ENCODE results near the gene USPL1.

Gene USPL1

DNA sequence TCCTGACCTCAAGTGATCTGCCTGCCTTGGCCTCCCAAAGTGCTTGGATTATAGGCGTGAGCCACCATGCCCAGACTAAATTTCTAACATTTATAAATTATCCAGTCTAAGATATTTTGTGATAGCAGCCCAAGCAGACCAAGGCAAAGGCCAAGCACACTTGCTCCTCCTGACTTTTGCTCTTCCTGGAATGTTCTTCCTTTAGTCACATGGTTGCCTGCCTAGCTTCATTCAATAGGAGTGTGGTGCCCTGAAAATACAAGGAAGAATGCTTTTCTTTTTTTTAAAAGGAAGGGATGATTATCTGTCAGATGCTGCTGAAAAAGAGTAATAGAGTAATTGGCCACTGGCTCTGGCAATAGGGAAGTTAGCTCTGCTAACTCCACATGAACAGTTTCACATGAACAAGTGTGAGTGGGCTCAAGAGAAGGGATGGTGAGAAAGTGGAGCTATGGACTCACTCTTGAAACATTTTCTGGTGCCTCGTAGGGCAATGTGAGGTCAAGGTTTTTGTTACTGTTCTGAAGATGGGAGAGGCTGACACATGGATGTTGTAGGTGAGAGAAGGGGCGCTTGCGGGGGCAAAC is 47.1 kb downstream of the USPL1 start:
- no peak for DNase-seq

DNA sequence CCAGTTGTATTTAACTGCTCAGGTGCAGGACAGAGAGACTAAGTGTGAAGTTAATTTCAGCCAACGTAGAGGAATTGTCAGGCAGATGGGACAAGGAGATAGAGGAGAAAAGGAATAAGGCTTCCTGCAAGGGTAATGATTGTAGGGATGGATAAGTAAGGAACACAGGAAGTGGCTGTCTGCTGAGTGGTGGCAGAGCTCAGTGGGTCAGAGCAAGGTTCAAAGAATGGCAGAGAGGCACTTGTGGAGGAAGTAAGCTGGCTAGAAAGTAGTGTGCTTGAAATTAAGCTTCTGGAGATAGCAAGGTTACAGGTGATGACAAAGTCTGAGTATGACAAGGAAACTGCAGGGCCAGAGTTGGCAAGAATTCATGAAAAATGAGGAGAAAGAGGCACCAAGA is 47.9 kb downstream of the USPL1 start:
- no peak for DNase-seq

DNA sequence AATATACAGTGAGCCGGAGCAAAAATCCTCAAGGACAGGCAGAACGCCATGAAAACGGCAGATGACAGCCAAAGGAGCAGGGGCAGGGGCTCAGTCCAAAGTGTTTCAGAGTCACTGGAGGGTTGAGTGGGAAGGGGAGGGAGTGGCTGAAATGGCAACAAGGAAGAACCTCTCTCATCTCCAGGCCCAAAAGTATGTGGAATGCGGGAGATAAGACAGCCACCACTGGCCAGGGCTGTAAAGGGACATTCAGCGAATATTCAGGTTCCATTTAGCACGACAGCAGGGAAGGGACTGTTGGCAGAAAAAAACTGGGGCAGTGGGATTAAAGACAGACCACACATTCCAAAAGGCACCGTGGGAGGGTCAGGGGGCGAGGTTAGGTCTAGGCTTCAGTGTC is 48.4 kb downstream of the USPL1 start:
- no peak for DNase-seq

DNA sequence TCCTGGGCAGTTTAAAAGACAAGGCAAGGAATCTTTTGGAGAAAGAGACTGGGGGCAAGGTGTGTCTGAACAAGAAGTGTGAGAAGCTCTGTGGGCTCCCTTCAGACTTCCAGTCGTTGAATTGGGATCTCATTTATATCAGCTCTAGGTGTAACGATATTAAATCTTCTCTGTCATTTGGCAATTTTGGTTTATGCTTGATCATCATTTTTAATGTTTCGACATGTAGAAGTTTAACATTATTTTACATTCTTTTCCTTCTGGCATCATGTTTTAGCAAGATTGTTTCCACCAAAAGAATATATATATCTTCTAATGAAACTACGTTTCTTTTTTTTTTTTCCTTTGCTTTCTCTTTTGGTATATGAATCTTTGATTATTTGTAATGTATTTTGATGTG is 49.3 kb downstream of the USPL1 start:
- DNase-seq: no peak

DNA sequence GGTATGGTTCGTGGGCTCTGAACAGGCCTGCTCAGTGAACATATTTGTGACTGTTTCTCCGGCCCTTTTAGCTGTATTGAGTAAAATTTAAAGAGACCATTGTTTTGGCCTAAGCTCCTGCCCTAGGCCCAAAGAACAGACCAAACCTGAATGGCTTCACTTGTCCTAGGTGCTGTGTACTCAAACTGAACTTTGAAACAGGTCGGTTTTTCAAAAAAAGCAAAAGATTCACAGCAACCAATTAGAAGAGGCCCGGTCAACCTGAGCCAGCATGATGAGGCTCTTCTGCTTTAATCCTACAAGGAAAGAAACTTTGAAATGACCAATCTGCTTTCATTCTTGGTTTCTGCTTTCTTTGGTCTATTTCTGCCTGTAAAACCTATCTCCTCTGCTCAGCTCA is 50.6 kb downstream of the USPL1 start:
- DNase-seq: no peak

DNA sequence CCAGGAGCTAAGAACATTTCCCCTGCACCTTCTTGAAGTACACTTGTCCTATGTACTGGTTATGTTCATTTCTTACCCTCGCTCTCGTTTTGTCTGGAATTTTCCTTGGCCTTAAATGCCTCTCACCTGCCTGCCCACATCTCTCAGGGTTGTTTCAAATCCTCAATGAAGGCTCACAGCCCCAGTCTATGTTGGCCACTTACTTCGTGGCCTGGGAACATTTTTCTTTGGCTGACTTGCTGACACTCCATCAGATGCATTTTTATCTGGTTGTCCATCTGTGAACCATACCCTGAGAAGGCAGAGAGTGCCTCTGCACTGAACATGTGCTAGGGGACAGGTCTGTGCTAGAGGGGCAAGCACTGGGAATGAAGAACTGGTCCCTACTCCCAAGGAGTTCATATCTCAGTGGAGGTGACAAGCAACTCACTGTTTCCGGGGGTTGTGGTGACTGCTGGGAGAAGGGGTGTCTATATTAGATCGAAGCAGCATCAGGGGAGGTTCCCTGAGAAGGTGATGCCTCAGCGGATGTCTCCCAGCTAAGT is 53.6 kb downstream of the USPL1 start:
- DNase-seq: no peak

DNA sequence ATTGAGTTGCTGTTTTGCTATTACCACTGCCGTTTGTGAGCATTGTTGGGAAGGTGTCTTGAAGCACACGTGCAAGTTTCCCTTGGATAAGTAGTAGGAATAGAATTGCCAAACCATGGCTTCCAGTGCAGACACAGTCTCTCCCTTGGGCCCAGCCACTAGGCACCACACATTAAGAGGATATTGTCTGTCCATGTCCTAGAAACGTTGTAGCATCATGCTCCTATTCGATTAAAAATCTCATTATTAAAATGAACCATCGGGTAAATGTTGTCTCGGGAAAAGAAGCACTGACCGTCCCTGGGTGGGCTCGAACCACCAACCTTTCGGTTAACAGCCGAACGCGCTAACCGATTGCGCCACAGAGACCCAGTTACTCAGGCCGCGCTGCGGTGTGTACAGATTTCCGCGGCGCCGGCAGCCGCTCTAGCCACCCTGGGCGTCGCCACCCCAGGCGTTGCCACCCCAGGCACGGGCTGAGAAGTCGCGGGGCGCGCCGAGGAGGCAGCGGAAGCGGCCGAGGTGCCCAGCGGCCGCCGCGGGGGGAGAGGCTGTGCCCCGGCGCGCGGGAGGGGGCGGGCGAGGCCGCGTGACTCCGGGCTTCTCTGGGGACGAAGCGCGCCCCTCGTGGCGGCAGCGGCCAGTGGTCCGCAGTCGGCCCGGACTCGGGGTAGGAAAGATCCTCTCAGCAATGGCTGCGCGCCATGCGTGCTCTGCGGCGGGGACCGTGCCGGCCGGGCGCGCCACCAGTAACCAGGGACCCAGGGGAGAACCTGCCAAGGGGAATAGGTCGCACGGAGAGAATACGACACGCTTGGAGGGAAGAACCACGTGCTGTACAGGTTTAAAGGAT is 56.2 kb downstream of the USPL1 start:
- DNase-seq: peak; percentile 93

DNA sequence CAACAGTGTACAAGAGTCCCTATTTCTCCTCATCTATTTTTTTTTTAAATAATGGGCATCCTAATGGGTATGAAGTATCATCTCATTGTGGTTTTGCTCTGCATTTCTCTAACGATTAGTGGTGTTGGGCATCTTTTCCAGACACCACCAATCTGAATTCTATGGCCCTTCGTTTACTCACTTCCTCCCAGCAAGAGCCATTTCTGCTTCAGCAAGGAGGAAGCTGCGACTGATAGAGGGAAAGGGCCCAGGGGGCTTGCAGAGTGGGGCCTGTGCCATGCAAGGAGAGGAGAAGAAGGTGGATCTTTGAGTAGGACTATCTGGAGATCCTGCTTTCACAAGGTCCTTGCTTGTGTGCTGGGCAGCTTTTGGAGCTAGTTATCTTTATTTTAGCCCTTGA is 58.0 kb downstream of the USPL1 start:
- DNase-seq: no peak

DNA sequence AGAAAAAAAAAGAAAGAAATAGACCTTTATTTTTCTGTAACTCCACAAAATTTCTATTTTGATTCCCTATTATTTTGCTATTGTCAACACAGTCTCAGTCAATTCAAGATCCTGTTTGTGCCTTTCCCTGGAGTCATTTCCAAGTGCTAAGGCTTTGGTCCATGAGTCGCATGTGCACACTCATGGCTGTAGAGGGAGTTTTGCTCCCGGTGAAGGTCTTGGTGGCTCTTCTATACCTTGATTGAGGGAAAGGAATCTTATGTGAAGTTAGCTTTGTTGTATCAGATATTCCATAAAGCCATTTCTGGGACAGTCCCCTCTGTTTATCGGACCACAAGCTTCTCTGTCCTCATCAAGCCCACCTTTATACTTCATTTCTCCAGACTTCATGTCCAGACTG is 59.0 kb downstream of the USPL1 start:
- no peak for DNase-seq

DNA sequence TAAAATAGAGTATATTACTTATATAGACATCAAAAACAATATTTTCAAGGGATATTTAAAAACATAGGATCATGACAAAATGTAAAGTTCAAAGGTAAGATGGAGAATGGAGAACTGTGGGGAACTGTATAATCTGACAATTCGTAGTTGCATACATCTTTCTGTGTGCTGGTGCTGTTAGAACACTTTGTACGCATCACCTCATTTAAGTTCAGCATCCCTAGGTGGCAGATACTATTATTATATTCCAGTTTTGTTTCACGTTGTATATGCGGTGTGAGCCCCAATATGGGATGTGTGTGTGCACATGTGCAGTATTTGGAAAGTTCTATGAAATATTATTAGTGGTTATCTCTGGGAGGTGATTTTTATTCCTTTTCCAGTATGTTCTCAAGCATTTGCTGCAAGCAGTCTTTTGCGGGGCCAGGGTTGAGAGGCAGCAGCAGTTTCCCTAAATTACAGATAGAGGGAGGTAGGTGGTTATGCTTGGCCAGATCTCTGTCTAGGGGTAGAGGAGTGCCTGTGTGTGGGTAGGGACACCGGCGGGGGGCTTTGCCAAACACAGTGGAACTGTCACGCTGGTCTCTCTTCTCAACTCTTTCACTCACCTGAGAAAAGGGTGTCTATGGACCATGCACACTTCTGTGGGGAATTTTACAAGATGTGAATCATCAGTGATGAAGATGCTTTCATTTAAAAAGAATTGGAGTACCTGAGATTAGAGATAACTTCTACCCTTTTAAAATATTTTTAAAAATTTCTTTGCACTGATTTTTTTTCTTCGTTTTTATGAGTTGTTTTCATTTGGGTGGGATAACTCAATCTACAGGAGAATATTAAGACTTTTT is 62.0 kb downstream of the USPL1 start:
- DNase-seq: peak; percentile 62

DNA sequence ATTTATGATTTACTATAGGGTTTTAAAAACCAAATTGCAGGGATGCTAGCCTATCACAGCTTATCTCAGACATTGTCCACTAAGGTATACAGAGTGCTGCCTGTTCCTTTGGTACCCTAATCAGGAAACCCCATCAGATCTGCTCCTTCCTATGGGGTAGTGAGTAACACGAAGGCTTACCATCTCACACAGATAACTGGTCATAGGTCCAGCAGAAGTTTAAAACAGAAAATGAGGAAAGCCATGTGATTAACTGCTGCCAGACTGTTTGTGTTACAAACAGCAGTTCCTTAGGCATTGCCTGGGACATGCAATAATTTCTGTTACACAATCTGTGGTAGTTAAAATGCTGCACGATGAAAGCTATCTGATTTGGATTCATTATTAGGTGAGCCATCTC is 64.1 kb downstream of the USPL1 start:
- DNase-seq: no peak

DNA sequence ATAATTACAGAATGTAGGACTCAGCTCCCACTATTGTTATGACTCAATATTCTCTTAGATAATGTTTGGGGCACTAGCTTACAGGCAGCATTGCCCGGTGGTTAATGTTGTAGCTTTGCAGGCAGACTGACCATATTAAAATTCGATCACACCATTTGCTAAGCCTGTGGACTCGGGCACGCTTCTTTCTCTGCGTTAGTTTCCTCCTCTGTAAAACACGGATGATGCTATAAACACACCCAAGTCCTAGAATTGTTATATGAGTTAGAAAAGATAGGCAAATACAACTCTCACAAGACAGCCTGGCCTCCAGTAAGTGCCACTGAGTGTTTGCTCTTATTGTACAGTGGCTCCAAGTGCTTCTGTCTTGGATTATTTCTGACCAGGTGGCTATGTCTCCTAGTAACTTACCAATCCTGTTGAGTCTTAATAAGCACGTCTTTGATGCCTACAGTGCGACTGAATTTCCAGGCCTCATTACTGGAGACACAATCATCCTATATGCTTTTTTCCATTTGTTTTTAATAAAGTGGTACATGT is 67.7 kb downstream of the USPL1 start:
- no peak for DNase-seq

DNA sequence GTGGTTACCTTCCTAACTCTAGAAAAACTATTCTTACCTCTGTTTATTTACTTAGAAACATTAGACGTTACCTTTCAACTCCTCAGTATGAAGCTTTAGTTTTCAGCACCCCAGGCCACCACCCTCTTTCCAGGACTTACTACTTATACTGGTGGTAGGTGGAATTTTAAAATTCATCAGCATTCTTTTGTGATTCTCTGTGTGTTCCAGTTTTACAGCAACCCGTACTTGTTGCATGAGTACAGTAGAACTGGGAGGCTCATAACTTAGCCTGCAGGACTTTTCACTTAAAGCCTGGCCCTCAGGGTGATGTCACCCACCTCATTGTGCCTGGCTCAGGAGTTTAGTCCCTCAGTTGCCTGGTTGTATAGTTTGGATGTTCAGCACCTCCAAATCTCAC is 68.3 kb downstream of the USPL1 start:
- no peak for DNase-seq

DNA sequence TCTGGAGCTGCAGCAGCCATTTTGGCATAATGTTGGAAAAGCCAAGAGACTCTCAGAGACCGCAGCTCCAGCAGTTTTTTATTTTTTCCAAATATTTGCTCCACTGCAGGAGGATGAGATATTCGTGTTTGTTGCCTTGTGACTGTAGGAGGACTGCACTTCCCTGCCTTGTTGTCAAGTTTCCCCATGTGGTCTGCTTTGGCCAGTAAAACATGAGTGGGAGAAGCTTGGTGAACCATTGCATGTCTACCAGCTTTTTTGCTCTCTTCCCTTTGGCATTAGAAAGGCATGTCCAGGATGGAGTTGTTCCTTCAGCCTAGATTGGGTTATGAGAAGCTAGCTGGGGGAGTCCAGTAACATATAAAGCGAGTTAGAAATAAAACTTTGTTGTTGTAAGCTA is 69.9 kb downstream of the USPL1 start:
- no peak for DNase-seq

DNA sequence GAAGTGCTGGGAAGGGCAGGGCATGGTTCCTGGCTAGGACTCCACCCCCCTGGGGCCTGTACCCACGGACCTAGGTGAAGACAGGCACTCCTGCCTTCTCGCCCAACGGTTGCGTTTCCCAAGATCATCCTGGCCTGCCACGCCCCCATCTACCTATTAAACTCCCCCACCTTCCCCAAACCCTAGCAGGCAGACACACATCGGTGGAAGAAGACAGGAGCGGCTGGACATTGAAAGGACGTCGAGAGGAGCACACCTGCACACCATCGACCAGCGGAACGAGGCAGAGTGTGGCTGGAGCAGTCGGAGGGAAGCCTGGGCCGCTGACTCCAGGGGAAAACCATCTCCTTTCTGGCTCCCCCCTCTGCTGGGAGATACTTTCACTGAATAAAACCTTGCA is 72.0 kb downstream of the USPL1 start:
- DNase-seq: no peak

DNA sequence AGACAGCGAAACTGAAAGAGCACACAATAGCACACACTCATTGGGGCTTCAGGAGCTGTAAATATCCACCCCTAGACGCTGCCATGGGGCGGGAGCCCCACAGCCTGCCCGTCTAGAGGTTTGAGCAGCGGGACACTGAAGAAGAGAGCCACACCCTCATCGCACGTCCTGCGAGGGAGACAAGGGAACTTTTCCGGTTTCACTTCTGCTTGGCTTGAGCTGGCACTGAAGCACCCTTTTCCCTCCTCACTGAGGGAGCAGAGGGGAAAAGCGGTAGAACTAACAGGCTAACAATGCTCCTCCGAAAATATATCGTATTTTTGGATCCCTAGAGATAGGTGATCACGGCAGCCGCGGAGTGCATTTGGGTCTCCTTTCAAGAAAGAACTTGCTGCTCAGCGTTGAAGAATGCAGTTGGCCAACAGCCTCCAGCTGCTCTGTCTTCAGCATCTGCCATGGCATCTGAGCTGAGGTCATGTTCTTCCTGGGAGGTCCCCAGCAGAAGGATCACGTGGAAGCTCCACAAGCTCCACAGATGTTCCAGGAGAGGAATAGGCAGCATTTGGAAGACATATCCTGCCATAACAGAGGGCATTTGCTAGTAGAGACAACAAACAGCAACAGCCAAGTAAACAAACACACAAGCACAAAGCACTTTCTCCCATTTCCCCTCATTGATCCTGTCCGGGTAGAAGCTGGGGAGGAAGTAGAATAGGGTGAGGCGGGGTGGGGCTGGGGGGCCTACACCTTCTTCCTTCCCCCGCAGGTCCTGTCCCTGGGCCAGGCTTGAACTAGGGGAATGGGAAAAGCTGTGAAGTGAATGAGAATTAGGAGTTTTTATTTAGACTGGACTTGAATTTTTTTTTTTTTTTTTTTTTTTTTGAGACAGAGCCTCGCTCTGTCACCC is 72.8 kb downstream of the USPL1 start:
- peak; percentile 88 for DNase-seq

DNA sequence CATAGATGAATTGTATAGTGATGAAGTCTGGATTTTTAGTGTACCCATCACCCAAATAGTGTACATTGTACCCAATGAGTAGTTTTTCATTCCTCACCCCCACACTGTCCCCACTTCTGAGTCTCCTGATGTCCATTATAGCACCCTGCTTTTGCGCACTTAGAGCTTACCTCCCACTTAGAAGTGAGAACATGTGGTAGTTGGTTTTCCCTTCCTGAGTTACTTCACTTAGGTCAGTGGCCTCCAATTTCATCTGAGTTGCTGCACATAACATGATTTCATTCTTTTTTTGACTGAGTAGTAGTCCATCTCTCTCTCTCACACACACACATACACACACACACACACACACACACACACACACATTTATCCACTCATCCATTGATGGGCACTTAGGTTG is 74.4 kb downstream of the USPL1 start:
- no peak for DNase-seq

DNA sequence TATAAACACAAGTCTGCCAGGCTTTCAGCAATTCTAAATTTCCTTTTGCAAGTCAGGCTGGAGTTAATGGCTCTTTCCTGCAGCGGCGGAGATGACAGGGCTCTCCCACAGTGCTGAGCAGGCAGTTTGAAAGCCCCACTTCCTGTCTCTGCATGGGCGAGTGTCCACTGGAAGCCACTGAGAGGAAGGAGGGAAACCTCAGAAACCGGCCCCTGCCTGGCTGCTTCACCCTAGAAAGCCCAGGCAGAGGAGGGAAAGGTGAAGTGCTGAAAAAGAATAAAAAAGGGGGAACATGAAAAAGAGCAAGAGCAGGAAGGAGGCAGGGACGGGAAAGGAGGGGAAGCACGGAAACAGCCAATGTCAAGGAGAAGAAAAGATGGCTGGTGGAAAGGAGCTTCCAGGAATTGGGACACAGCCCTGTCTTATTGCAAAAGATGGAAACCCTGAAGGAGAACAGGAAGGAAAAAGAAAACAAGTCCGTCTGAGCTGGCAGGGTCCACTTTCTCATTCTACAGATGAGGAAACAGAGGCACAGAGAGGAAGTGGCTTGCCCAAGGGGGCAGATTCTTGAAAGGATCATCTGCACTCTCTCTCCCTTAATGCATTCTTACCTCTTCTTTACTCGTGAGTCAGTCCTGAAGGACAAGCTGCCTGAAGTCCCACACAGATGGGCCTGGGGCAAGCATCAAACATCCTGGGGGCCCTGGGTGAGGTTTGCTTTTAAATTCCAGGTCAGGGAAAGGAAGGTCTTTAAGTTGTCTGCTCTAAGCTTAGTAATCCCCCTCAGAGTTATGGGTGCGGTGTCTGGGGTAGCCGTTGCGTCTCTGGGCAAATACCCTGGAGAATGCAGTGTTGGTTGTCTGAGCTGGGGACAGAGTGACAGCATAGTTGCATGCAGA is 78.8 kb downstream of the USPL1 start:
- no peak for DNase-seq

DNA sequence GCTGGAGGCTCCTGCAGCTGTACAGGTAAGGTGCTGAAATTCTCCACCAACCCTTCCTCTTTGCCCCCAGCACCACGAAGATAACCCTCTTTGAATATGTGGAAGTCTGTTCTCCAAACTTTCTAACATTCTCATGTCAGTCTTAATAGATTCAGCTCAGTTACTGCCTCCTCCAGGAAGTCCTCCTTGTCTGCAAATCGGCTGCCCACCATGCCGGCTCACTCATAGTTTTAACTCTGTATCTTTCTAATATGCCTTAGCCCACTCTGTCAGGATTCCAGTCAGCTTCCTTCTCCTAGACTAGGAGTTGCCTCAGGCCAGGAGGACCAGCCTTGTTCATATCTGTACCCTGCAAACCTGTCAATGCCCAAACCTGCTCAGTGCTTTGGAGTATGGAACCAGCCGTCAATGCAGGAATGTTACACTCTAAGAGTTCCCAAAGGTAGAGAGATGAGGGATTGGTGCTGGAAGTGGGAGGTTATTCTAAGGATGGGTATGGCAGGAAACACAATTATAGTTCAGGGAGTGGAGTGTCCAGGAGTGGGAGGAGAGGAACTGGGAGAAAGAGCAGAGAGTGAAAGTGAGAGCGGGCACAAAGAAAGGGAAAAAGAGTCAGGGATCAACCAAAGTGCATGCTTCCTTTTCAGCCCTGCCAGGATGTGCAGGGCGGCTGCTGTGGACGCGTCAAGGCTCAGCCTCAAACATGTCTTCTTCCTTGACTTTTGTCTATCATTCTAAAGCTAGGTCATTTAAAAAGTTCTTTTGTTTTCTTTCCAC is 79.6 kb downstream of the USPL1 start:
- no peak for DNase-seq

DNA sequence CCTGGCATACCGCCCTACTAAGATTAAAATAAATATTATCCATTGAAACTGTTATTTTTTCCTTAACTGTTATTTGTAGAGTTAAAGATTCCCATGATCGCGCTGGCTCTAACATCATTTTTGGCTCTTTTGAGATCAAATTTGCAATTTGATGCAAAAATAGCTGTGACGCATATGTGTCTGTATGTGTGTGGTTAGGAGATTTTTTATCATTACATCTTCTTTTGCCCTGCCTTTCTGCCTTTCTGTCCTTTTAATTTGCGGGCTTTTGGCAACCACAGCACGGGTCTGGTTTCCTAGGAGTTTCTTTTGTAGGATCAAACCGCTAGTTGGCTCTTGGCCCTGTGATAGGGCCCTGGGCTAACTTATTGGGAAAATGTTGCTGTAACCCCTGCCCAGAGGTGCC is 80.3 kb downstream of the USPL1 start:
- DNase-seq: no peak
